A673 (cell line): ENCODE measurements around the gene SCARF1. TPM values are rescaled to one million over a fixed set of nuclear protein-coding genes. Genes with fewer than 3 reads are reported as not detected.

Source experiments
- BruUV-seq: library from RNA; stranded (reverse); fragments of 400-500 nt; replicated peaks from 2 replicates; lab custom pipeline; 2021; lab: Mats Ljungman, UMichigan
- CTCF ChIA-PET: fragments of 300-600 bp; sonication (Branson Sonifier 250); formaldehyde crosslinking; loops from one replicate; lab custom pipeline; 2022; ENCODE audit warnings: antibody characterized with exemption; lab: Charles Lee
- POLR2A ChIA-PET: fragments of 300-600 bp; sonication (Branson Sonifier 250); formaldehyde crosslinking; loops from one replicate; lab custom pipeline; 2022; ENCODE audit warnings: antibody characterized with exemption; ENCODE audit not compliant: low non-redundant PET; lab: Charles Lee
- DNase-seq: peaks from one replicate; pipeline ENCODE4 v3.0.0-alpha.2; 2015; ENCODE audit warnings: low spot score
- H3K27ac ChIP-seq: fragments of 200-600 bp; sonication (generic); 2 replicates; pipeline ENCODE4 v1.5.1; 2016; ENCODE audit warnings: mixed run types, low read depth, mild to moderate bottlenecking, mixed read lengths, antibody characterized with exemption, low read length; ENCODE audit not compliant: poor library complexity, severe bottlenecking
- H3K27me3 ChIP-seq: fragments of 200-600 bp; sonication (generic); replicated peaks from 2 replicates; pipeline ENCODE4 v1.6.1; 2017; ENCODE audit warnings: mixed run types, low read depth, mild to moderate bottlenecking, mixed read lengths, antibody characterized with exemption, low read length; ENCODE audit not compliant: insufficient read depth, poor library complexity
- H3K36me3 ChIP-seq: fragments of 200-600 bp; sonication (generic); 2 replicates; pipeline ENCODE4 v1.6.1; 2016; ENCODE audit warnings: mixed run types, mild to moderate bottlenecking, mixed read lengths, antibody characterized with exemption, low read length; ENCODE audit not compliant: insufficient read depth, poor library complexity, severe bottlenecking
- H3K4me1 ChIP-seq: fragments of 200-600 bp; sonication (generic); 2 replicates; pipeline ENCODE4 v1.6.1; 2017; ENCODE audit warnings: mixed run types, mild to moderate bottlenecking, mixed read lengths, antibody characterized with exemption, low read length; ENCODE audit not compliant: insufficient read depth, poor library complexity, severe bottlenecking
- H3K4me3 ChIP-seq: fragments of 200-600 bp; sonication (generic); 2 replicates; pipeline ENCODE4 v1.5.1; 2016; ENCODE audit warnings: low read depth, mixed run types, mild to moderate bottlenecking, mixed read lengths, low read length; ENCODE audit not compliant: poor library complexity, severe bottlenecking
- H3K9me3 ChIP-seq: fragments of 200-600 bp; sonication (generic); 2 replicates; pipeline ENCODE4 v1.6.1; 2016; ENCODE audit warnings: mixed run types, low read depth, mild to moderate bottlenecking, mixed read lengths, antibody characterized with exemption, low read length; ENCODE audit not compliant: poor library complexity, severe bottlenecking
- EZH2 ChIP-seq: fragments of 200-600 bp; sonication (generic); IDR thresholded peaks from 2 replicates; pipeline ENCODE4 v1.6.1; 2017; ENCODE audit warnings: borderline replicate concordance, low read depth, mild to moderate bottlenecking, mixed read lengths, antibody characterized with exemption, low read length; ENCODE audit not compliant: poor library complexity, severe bottlenecking
- intact Hi-C: fragments of 100-400 bp; cut with micrococcal nuclease; formaldehyde crosslinking; loops from one replicate; pipeline ENCODE4 v1.10.0; 2022; ENCODE audit not compliant: unreplicated experiment
- total RNA-seq: library from RNA; stranded (reverse); gene quantifications from 2 replicates; pipeline ENCODE4 v1.2.3, GENCODE V29; 2021
- TF ChIP-seq, protein P1 (sequence below): fragments of 300-800, 200-600 bp; sonication (generic); conservative IDR thresholded peaks from 2 replicates; pipeline ENCODE4 v1.5.1; 2017; ENCODE audit warnings: low read depth, mild to moderate bottlenecking, antibody characterized with exemption, low read length, moderate library complexity, mixed read lengths

Gene SCARF1
- total RNA-seq, 1 experiment from 2014 or later = not detected

DNA sequence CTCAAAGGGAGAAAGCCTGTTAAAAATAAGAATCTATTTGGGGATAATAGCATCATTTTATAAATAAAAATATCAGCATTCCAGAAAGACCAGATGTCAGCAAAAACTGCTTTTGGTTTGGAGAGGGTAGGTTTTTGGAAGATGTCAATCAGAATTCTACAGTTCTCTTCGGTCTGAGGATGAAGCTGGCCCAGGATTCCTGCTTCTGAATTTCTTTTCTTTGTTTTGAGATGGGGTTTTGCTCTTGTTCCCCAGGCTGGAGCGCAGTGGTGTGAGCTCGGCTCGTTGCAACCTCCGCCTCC is 52.0 kb downstream of the SCARF1 start:
- CTCF ChIA-PET = no interaction called here
- TF ChIP-seq EZH2 = no peak
- TF ChIP-seq, protein P1, sequence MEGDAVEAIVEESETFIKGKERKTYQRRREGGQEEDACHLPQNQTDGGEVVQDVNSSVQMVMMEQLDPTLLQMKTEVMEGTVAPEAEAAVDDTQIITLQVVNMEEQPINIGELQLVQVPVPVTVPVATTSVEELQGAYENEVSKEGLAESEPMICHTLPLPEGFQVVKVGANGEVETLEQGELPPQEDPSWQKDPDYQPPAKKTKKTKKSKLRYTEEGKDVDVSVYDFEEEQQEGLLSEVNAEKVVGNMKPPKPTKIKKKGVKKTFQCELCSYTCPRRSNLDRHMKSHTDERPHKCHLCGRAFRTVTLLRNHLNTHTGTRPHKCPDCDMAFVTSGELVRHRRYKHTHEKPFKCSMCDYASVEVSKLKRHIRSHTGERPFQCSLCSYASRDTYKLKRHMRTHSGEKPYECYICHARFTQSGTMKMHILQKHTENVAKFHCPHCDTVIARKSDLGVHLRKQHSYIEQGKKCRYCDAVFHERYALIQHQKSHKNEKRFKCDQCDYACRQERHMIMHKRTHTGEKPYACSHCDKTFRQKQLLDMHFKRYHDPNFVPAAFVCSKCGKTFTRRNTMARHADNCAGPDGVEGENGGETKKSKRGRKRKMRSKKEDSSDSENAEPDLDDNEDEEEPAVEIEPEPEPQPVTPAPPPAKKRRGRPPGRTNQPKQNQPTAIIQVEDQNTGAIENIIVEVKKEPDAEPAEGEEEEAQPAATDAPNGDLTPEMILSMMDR = no peak
- H3K27me3 ChIP-seq = no peaks in the 10 kb centered on the region
- H3K36me3 ChIP-seq = no peaks in the 10 kb centered on the region
- POLR2A ChIA-PET = no interaction called here
- intact Hi-C loops = no loop called here
- no peaks in the 10 kb centered on the region for H3K9me3 ChIP-seq
- no peaks in the 10 kb centered on the region for H3K4me1 ChIP-seq
- no peak for DNase-seq
- H3K4me3 ChIP-seq = no peak overlapping the region
- H3K27ac ChIP-seq = no peak overlapping the region
- BruUV-seq = no TSS peak

DNA sequence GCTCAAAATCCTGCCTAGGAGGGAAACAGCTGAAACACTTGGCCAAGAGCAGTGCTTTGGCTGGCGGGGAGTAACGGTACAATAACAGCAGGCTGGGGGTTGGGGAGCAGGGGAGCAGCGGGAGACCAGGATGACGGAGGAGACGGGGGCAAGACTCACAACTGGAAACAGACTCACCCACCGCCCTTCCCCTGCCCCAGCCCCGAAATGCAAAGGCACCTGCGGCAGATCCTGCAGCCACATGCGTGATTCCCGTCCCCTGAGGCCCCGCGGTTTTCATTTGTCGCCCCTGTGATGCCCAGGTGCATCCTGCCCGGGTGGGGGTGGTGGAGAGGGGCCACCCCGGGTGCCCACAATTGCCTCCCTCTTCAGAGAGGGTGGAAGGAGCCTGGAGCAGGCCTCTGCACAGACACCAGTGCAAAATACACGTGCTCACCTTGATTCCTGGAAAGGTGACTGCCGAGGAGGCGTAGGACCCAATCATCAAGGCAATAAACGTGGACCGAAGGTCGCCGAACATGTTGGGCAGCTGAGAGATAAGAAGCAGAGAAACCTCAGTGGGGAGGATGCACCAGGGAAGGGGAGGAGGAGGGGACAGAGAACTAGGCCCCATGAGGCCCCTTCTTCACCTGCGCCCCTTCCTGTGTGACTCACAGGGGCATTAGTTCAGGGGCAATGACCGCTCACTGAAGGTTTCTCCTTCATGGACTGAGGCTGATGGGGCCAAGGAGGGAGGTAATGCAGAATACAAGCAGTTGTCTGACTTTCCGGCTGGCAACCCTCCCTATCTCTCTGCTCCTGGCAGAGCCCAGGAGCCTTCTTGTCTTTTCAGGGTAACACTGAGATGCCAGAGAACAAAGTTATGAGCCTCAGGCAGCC is 52.5 kb downstream of the SCARF1 start:
- H3K36me3 ChIP-seq = no peaks in the 10 kb centered on the region
- no peak overlapping the region for H3K4me3 ChIP-seq
- intact Hi-C loops = no loop called here
- TF ChIP-seq, protein P1 = no peak
- no peak for TF ChIP-seq EZH2
- H3K4me1 ChIP-seq = no peaks in the 10 kb centered on the region
- CTCF ChIA-PET = no interaction called here
- no TSS peak for BruUV-seq
- POLR2A ChIA-PET = no interaction called here
- DNase-seq = no peak
- H3K27me3 ChIP-seq = no peaks in the 10 kb centered on the region
- H3K9me3 ChIP-seq = no peaks in the 10 kb centered on the region
- no peak overlapping the region for H3K27ac ChIP-seq

DNA sequence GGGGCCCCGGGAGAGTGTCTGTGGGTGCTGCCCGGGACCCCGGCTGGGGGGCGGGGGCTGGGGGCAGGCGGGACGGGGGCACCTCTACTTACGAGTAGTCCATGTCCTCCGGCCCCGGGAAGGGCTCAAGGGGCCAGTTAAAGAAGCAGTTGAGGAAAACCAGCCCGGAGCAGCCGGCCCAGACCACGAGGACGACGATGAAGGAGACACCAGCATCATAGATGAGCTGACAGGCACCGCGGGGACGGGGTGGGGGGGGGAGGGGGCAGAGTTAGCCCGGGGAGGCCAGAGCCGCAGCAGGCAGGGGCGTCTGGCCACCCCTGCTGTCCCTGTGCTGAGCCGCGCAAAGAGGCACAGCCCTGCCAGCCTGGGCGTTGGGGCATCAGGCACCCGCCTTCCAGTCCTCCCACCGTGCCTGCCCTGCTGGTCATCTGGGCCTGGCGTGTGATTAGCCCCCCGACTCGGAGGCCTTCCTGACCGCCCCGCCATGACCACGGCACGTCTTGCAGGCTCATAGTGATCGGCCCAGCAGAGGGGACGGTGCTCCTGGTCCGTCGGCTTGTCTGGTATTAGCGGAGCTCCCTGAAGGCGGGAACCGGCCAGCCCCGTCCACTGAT is 54.0 kb downstream of the SCARF1 start:
- no peaks in the 10 kb centered on the region for H3K9me3 ChIP-seq
- ChIA-PET CTCF (no interaction called here), POLR2A (no interaction called here)
- BruUV-seq = no TSS peak
- H3K27me3 ChIP-seq = no peaks in the 10 kb centered on the region
- DNase-seq = no peak
- no peaks in the 10 kb centered on the region for H3K4me1 ChIP-seq
- intact Hi-C loops = no loop called here
- H3K36me3 ChIP-seq = no peaks in the 10 kb centered on the region
- no peak overlapping the region for H3K27ac ChIP-seq
- no peak overlapping the region for H3K4me3 ChIP-seq
- no peak for TF ChIP-seq EZH2
- TF ChIP-seq, protein P1 = no peak
